Neutrophil (primary cell): ENCODE data around the gene ACTMAP.

Source experiments
- H3K27ac ChIP-seq: fragments of 200-600 bp; sonication (generic); 2 replicates; pipeline ENCODE4 v1.5.1; 2016; ENCODE audit warnings: mild to moderate bottlenecking, moderate library complexity
- H3K27me3 ChIP-seq: fragments of 200-600 bp; sonication (generic); 2 replicates; pipeline ENCODE4 v1.6.0; 2016; ENCODE audit warnings: mild to moderate bottlenecking
- H3K36me3 ChIP-seq: fragments of 200-600 bp; sonication (generic); 2 replicates; pipeline ENCODE4 v1.5.1; 2017
- H3K4me1 ChIP-seq, 2 experiments: fragments of 200-600 bp in 1 of 2; sonication (generic) in 1 of 2; 1 replicate in 1 of 2; 2 replicates in 1 of 2; pipeline versions ENCODE4 v1.5.1 to v1.6.1; 2013 to 2016; ENCODE audit warnings: low read depth in 1 of 2, low read length in 1 of 2, mild to moderate bottlenecking in 1 of 2, moderate library complexity in 1 of 2; ENCODE audit not compliant: control insufficient read depth in 1 of 2, insufficient read depth in 1 of 2
- H3K4me3 ChIP-seq, 2 experiments: fragments of 200-600 bp in 1 of 2; sonication (generic) in 1 of 2; 1 replicate in 1 of 2; 2 replicates in 1 of 2; pipeline ENCODE4 v1.5.1; 2013 to 2016; ENCODE audit warnings: low read depth in 1 of 2, low read length in 1 of 2, mild to moderate bottlenecking in 1 of 2, moderate library complexity in 1 of 2
- H3K9me3 ChIP-seq: fragments of 200-600 bp; sonication (generic); 2 replicates; pipeline ENCODE4 v1.5.1; 2016
- TF ChIP-seq, protein P1 (sequence below): fragments of 200-600 bp; sonication (generic); IDR thresholded peaks from 2 replicates; pipeline ENCODE4 v1.5.1; 2016; ENCODE audit warnings: antibody characterized with exemption

Gene ACTMAP

DNA sequence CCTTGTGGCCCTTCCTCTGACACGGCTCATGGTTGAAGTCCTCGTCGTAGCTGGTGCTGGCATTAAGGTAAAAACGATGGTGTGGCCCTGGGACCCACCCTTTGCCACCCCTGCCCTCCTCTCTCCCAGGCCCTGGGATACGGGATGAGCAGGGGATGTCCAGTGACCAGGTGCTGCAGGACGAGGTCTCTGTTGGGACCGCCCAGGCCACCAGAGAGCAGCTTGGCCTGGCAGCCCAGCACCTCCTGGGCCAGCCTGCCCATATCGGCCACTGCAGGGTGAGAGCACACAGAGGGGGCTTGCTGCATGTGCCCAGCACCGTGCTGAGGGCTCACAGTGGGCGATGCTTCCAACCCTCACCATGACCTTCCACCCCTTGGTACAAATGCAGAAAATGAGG, 6.4 kb downstream of the ACTMAP start:
- Histone ChIP-seq H3K36me3 (peaks cover 35% of the 10 kb centered on the region), H3K4me1 (peaks cover 10 to 16% of the 10 kb centered on the region in 2 experiments), H3K4me3 (no peak overlapping the region), H3K27ac (no peak overlapping the region), H3K27me3 (no peaks in the 10 kb centered on the region), H3K9me3 (no peaks in the 10 kb centered on the region)
- TF ChIP-seq, protein P1, sequence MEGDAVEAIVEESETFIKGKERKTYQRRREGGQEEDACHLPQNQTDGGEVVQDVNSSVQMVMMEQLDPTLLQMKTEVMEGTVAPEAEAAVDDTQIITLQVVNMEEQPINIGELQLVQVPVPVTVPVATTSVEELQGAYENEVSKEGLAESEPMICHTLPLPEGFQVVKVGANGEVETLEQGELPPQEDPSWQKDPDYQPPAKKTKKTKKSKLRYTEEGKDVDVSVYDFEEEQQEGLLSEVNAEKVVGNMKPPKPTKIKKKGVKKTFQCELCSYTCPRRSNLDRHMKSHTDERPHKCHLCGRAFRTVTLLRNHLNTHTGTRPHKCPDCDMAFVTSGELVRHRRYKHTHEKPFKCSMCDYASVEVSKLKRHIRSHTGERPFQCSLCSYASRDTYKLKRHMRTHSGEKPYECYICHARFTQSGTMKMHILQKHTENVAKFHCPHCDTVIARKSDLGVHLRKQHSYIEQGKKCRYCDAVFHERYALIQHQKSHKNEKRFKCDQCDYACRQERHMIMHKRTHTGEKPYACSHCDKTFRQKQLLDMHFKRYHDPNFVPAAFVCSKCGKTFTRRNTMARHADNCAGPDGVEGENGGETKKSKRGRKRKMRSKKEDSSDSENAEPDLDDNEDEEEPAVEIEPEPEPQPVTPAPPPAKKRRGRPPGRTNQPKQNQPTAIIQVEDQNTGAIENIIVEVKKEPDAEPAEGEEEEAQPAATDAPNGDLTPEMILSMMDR: no peak

- no peak overlapping the region for H3K4me3 ChIP-seq
- no peaks in the 10 kb centered on the region for H3K9me3 ChIP-seq
- peaks cover 43% of the 10 kb centered on the region for H3K36me3 ChIP-seq
- TF ChIP-seq, protein P1: no peak
- H3K4me1 ChIP-seq: peaks cover 1 to 5% of the 10 kb centered on the region in 2 experiments
- H3K27me3 ChIP-seq: no peaks in the 10 kb centered on the region
- no peak overlapping the region for H3K27ac ChIP-seq
Measured at GRCh38 chr19:40742886-40743285, 7.4 kb downstream of the ACTMAP start.

- H3K4me3 ChIP-seq: no peak overlapping the region
- H3K27me3 ChIP-seq: no peaks in the 10 kb centered on the region
- TF ChIP-seq, protein P1: no peak
- H3K9me3 ChIP-seq: no peaks in the 10 kb centered on the region
- no peak overlapping the region for H3K27ac ChIP-seq
- peaks cover 0 to 1% of the 10 kb centered on the region in 2 experiments for H3K4me1 ChIP-seq
- peaks cover 46% of the 10 kb centered on the region for H3K36me3 ChIP-seq
Measured at GRCh38 chr19:40742477-40742876, 7.8 kb downstream of the ACTMAP start.

GRCh38 chr19:40741527-40742390, 8.5 kb downstream of the ACTMAP start:
- Histone ChIP-seq H3K4me3 (no peak overlapping the region), H3K27me3 (no peaks in the 10 kb centered on the region), H3K36me3 (peaks cover 53% of the 10 kb centered on the region), H3K27ac (no peak overlapping the region), H3K4me1 (no peaks in the 10 kb centered on the region), H3K9me3 (no peaks in the 10 kb centered on the region)
- TF ChIP-seq, protein P1: no peak

DNA sequence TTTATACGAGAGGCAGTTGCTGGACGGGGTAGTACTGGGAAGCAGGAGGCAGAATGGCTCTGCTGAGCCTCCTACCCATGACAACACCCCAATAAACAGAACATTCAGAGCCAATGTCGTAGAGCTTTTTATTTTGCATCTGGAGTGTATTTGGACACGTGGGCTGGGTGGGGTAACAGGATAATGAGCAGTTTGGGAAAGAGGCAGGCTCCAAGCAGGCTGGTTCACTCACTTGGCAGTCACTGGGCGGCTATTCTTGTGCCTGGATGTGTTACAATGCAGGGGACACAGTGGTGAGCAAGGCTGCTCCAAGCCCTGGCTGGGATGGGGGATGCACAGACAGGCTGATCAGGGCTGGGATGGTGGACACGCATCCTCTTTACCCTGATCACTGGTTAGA, 9.5 kb downstream of the ACTMAP start:
- Histone ChIP-seq H3K27ac (no peak overlapping the region), H3K36me3 (peaks cover 61% of the 10 kb centered on the region), H3K9me3 (no peaks in the 10 kb centered on the region), H3K4me3 (no peak overlapping the region), H3K4me1 (no peaks in the 10 kb centered on the region), H3K27me3 (no peaks in the 10 kb centered on the region)
- TF ChIP-seq, protein P1: no peak
